ENCODE results near the gene CDC42. TPM values are rescaled to one million over a fixed set of nuclear protein-coding genes. Genes with fewer than 3 reads are reported as not detected.
A peak's percentile ranks its signal among the peaks of the same experiment; 100 is the strongest.

The CDC42 gene
- total RNA-seq, 1 experiment from 2014 or later, result 429 TPM

DNA sequence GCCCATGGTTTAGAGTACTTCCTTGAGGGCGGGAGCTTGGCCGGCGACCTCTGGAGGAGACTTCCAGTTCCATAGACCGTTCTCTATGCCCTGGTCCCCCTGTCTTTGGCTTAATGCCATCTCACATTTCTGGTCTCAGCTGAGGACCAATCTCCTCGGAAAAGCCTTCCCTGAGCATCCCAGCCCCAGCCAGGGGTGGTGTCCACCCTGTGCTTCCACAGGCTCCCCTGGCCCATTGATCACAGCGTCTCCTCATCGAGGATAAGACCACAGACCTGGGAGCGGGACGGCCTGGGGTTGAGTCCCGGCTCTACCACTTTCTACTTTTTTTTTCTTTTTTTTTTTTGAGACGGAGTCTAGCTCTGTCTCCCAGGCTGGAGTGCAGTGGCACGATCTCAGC, 75.9 kb downstream of the CDC42 start:
- no peak for DNase-seq (ENCODE audit: low spot score)

DNA sequence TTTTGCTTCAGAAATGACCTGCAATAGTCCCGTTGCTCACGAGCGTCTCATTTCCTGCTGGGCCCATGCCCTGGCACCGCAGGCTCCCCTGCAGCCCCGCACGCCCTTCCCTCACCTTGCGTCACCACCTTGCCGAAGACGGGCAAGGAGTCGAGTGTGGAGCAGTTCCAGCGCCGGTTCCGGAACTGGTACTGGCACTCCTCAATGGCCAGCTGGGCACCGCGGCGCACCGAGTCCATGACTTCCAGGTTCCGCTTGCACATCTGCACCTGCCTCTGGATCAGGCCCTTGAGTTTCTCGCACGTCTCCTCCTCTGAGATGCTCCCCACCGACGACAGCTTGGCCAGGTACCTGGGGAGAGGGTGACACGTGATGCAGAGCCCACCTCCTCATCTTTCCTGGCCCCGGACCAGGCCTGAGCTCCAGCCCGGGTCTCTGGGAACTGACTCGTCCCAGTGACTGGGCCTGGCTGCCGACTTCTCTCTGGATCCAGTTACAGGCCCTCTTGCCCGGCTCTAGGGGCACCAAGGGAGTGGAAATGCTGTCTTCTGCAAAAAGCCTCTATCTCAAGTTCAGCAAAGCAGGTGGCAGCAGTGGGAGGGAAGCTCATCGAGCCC, 77.1 kb downstream of the CDC42 start:
- DNase-seq (ENCODE audit: low spot score), result no peak

DNA sequence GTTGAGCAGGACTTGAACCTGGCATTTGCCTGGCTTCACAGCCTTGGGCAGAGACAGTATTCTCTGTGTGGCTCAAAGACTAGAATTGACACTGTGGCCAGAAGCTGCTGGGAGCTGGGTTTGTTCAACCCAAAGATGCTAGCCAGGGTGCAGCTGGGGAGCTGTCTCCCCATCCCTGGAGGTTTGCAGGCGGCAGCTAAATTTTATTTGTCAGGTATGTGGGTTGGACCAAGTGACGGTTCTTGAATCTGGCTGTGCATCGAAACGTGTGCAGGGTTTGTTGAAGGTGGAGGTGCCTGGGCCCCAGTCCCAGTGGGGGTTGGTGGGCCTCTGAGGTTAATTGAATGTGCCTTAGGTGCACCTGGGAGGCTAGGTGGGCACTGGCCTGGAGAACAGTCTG, 78.6 kb downstream of the CDC42 start:
- no peak for DNase-seq (ENCODE audit: low spot score)

DNA sequence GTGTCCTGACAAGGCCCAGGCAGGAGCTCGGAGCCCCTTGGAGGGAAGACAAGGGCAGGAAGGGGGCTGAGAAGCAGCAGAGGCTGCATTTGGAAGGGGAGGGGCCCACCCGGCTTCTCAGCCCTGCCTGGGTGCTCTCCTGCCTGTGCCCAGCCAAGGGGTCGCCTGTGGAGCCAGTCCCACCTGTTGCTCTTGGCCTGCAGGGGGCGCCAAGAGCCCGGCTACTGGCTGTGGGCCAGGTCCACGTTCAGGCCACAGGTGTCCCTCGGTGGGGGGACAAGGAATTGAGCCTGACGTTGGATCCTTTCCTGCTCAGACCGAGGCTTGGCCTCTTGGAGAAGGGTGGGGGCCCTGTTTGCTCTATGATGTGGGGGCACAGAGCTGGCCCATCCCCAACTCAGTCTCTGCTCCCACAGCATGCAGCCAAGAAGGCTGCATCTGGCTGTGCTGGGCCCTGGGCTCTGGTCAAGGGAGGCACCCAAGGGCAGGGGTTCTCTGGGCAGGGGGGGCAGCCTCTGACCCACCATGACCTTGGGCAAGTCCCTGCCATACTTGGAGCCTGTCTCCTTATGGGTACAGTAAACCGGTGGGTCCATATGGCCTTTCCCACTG, 79.5 kb downstream of the CDC42 start:
- no peak for DNase-seq (ENCODE audit: low spot score)

DNA sequence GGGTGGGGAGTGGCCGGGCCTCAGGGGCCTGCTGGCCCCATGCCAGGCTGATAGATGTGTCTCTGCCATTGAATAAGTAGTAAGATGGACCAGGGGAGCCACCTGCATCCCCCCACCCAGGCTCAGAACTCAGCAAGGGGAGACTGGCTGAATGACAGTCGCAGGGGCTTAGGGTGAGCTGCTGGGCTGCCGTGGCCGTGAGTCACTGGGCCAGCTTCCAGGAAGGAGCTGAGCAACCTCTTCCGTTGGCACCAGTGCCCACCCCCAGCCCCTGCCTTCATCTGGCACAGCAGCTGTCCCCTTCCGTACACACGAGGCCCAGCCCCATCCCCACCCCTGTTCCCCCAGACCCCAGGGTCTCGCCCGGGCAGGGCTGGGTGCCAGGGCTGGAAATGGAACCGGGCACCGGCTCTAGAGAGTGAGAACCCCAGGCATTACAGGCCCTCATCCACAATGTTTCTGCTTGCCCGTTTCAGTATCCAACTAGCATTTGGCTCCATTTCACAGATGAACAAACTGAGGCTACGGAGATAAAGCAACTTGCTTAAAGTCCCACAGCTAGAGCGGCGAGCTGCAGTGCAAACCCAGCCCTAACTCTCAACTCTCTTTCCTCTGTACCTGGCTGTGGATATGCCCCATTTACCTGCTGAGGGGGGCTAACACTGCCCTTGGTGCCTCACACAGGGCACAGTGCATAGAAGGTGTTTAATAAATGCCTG, 80.2 kb downstream of the CDC42 start:
- peak; percentile 70 for DNase-seq (ENCODE audit: low spot score)

DNA sequence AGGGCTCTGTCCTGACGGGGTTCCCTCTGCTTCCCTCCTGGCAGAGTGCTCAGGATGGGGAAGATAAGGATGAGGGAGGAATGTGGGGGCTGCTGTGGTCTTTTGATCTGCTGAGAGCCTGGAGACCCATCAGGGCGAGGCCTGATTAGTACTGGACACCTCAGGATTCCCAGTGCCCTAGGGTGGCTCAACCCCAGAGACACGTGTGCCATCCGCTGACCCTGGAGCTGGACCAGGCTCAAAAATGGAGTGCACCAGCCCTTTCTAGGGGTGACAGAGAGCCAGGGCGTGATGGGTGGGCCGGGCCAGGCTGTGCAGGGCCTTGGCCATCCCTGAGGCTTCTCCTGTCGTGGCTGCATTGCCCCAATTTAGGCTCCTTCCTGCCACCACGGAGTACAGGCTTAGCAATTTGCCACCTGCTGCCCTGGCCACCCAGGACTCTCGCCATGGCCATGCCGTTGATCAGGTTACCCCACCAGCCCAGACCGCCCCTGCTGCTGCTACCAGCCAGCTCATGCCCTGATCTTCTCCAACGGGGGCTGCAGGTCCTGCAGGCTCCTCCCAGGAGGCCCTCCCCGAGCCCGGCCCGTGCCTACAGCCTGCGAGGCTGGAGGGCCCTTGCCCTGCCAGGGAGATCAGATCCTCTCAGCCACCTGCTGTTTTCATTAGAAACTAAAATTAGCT, 80.9 kb downstream of the CDC42 start:
- no peak for DNase-seq (ENCODE audit: low spot score)

DNA sequence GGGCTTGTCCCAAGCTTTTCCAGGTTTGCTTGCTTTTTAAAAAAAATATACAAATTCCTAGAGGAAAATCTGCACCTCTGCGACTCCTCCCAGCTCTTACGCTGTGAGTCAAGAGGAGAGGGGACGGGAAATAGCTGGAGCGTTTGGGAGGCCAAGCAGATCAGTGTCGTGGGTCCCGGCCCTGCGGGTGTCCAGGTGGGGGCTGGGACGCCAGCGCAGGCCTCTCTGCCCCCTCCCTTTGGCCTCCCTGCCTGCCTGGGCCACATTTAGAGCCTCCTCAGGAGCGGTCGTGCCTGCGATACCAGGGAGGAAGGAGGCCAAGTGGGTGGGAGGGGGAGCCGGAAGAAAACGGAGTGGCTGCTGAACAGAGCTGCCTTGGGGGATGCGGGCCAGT, 81.4 kb downstream of the CDC42 start:
- DNase-seq (ENCODE audit: low spot score), result no peak

DNA sequence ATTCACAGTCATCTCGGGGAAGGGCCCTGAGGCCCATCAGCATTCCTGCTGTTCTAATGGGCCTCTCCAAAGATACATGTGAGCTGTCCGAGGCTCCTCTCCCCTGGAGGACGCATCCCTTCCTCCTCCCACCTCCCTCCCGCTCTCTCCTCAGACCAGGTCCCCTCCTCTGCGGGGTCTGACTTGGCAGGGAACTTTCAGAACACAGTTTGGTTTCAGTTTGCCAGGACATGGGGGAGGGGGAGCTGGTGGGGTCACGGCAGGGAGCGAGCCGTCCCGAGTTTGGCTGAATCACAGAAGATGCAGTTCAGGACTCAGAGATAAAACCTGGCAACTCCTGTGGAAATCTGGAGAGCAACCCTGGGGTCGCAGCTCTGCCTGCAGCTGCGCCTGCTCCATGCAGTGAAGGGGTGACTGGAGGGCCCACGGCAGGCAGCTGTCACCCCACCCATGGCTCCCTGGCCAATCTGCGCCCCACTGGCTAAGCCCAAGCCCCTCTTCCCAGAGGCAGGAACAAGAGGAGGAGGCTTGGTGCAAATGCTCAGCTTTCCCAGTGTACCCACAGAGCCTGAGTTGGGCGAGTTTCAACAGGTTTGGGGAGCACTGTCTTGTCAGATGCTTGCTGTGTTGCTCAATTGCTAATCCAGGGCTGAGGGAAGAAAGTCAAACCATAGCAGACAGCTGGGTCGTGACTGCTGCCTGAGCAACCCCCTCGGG, 84.7 kb downstream of the CDC42 start:
- DNase-seq (ENCODE audit: low spot score), result no peak

DNA sequence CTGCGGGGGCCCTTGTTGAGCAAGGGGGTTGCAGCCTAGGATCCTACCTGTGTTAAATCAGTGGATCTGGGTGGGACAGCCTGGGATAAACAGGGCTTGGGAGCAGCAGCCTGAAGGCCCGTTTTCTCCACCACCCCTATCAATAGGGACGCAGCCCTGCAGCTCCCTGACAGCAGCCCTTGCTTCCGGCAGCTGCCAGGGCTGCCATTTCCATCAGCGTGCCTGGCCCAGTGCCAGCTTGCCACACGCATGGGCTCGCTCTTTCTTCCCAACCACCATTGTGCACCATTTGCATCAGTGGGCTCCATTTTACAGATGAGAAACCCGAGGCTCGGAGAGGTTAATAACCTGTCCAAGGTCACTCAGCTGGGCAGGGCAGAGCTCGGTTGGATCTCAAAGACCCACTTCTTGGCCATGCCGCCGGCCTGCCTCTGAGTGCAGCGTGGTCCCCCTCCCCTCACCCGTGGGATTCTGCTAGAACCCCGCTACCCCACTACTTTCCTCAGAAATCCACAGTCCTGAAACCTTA, 86.6 kb downstream of the CDC42 start:
- DNase-seq (ENCODE audit: low spot score), result no peak

DNA sequence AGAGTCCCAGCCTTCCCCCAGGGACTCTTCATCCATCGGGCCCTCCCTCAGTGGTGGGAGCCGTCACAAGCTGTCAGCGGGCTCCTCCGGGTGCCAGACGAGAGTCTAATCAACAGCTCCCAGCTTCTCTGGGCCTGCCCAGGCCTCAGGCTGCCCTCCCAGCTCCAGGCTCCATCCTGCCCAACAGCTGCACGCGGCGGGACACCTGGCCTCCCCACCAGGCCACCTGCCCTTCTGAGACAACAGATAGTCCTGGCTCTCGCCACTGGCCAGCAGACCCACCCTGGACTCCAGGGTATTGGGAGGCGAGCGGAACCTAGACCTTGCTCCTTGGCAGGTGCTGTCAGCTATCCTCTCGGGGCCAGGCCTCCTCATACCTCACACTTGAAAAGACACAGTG, 87.3 kb downstream of the CDC42 start:
- no peak for DNase-seq (ENCODE audit: low spot score)

Other genes with a start within 250 kb of the CDC42 start
- not detected in 2 replicates for gene LDLRAD2, start 240.4 kb upstream of the CDC42 start, total RNA-seq (2014; rRNA removed; shearing (Covaris generic))
- 7.9 and 8.9 TPM in 2 replicates for gene HSPG2, start 115.4 kb upstream of the CDC42 start, total RNA-seq (2014; rRNA removed; shearing (Covaris generic))
- not detected in 2 replicates for gene CELA3B, start 75.7 kb upstream of the CDC42 start, total RNA-seq (2014; rRNA removed; shearing (Covaris generic))
- gene CELA3A, start 51.1 kb upstream of the CDC42 start, total RNA-seq (2014; rRNA removed; shearing (Covaris generic)), result not detected in 2 replicates
- 0.04 TPM in 1 of 2 replicates, not detected in the other for gene WNT4, start 90.4 kb downstream of the CDC42 start, total RNA-seq (2014; rRNA removed; shearing (Covaris generic))

All from H4 (cell line).